ENCODE data around the gene MPIG6B.
A peak's percentile ranks its signal among the peaks of the same experiment; 100 is the strongest.

Gene MPIG6B

DNA sequence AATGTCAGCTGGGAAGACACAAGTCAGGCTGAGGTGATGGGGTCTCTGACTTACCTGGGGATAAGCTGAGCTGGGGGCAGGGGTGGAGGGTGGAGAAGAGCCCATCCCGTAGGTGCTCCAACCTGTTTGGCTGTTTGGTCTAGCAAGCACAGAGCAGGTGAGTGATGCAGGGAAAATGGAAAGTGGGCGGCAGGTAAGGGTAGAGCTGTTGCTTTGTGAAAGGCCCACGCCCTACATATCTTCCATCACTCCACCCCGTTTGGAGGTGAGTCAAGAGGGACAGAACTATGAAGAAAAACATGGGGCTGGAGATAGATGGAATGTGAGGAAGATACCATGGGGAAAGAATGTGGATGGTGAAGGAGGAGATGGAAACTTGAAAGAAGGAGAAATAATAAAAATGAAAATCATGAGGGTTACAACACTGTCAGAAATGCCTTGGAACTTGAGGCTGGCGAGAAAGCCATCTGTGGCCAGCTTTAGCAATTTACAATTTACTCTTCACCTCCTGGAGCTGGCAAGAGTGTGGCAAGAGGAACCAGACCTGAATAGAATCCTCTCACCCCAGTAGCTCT, 2.9 kb upstream of the MPIG6B start:
- no peak for DNase-seq (ENCODE audit: low read depth, low spot score)

DNA sequence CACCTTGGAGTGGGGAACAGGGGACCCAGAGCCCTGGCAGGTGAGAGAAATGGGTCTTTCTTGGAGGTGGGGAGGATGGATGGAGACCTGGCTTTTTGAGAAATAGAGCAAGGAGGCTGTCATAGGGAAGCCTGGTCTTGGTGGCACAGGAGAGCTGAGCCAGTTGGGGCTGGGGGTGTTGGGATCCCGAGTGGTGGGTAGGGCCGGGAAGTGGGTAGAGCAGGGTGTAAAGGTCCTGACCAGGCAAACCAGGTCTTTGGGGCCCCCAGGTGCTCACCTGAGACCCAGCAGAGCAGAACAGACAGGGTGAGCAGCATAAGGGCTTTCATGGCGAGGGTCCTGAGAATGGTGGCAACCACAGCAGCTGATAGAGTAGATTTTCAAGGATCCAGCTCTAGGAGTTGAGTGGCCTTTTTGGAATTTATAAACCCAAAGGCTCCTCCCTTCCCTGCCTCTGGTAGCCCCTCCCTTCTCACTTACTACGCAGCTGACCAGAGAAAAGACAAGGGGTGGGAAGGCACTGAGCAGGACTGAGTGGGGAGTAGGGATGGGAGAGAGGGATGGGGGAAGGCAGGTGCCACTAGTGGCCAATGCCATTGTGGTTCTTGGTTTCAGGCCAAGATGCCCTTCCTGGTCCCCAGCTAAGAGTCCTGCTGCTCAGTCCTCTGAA, 1.7 kb upstream of the MPIG6B start, which contains the start of gene LY6G6C:
Gene LY6G6C, minus strand, starts transcription at position 396 of the 670 bp plus-strand sequence. Its CDS starts 67 bp downstream, at position 329.
- DNase-seq (ENCODE audit: low read depth, low spot score), result no peak

DNA sequence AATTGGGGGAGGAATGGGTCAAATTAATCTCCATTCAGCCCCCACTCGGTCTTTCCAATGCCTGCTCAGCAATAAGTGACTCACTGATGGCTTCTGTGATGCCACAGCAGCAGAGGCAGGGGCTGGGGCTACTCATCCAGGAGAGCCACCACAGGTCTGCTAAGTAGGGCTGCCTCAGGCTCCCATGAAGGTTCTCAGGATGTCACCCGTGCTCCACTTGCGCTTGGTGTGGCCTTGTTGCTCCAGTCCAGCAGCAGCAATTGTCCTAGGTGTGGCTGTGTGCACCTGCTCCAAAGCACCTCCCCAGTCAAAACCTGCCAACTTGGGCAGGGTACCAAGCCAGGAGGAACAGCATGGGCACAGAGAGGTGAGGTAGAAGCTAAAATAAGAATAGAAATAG, 1.0 kb upstream of the MPIG6B start:
- DNase-seq (ENCODE audit: low read depth, low spot score), result no peak

DNA sequence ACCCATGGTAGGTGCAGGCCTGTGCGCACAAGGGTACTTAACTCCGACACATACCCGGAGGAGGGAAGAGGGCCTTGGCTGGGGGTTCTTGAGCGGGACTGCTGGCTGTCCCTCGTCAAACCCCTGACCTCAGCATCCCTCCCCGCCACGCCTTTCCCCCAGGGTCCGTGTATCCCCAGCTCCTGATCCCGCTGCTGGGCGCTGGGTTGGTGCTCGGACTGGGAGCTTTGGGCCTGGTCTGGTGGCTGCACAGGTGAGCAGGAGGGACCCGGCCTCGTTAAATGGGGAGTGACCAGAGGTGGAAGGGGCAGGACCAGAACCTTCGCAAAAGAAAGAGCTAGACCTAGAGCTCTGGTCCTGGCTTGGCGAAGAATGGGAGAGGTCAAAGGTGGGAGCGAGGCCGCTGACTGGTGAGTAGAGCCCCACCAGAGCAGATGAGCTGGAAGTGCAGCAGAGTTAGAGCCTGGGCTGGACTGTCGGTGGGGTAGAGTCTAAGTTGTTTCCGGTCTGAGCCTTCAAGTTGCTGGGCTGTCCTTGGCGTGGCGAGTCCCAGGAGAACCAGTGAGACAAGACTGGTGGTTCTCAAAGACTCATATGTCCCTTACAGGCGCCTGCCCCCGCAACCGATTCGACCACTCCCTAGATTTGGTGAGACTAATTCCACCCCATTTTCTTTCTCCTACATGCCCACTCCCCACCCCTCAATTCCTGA, 963 bp downstream of the MPIG6B start:
- DNase-seq (ENCODE audit: low read depth, low spot score), result no peak

DNA sequence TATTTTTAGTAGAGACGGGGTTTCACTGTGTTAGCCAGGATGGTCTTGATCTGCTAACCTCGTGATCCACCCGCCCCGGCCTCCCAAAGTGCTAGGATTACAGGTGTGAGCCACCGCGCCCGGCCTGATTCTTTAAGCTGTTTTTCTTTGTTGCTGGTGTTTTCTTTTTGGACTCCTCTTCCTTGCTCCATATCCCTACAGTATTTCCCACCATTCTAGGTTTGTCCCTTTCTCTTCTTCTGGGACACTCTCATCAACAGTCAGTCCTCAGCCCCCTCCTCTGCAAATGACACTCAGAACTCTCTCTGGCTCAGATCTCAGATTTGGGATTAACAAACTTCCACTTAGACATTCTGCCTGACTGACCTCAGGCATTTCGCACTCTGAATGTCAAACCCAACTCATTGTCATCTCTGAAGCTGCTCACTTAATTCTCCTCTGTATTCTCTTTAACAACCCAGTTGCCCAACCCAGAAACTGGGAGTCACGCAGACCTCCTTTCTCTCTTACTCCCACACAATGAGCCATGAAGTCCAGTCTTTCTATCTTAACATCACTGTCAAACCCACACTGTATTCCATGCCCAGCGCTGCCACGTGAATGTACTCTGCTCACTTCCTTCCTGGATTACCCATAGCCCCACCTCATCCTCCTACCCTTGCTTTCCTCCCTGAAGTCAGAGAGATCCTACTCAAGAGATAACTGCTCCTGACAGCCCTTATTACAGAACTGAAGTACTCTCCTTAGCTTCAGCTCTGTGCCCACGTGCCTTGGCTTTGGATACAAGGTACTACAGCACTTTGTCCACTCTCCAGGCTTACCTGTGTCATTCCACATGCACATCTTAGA, 2.6 kb downstream of the MPIG6B start:
- no peak for DNase-seq (ENCODE audit: low read depth, low spot score)

DNA sequence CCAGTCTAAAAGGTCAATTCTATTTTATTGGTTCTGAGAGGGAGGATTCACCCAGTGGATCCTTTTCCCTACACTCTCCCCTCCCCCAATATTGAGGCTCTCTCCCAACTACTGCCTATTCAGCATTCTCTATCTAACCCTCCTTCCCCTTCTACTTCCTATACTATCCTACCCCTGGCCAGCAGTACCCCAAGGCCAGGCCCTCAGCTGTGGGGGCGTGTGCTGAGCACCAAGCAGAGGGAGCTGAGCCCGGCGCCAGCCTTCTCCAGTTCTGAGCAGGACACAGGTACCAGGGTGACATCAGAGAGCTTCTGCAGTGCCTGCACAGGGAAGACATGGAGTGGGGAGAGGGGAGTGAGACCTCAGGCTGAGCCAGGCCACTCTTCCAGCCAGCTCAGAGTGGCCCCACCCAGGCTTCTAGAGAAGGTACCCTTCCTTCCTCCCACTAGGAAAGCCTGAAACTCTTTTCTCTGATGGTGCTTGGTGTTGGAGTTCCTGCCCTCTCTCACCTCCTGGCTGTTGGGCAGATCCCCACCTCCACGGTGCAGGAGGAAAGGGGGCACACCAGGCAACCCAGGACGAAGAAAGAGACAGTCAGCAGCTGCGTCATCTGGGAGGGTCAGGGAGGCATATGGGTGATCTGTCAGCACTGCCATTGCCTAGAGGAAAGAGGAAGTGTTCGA, 4.0 kb downstream of the MPIG6B start:
- DNase-seq (ENCODE audit: low read depth, low spot score), result no peak

DNA sequence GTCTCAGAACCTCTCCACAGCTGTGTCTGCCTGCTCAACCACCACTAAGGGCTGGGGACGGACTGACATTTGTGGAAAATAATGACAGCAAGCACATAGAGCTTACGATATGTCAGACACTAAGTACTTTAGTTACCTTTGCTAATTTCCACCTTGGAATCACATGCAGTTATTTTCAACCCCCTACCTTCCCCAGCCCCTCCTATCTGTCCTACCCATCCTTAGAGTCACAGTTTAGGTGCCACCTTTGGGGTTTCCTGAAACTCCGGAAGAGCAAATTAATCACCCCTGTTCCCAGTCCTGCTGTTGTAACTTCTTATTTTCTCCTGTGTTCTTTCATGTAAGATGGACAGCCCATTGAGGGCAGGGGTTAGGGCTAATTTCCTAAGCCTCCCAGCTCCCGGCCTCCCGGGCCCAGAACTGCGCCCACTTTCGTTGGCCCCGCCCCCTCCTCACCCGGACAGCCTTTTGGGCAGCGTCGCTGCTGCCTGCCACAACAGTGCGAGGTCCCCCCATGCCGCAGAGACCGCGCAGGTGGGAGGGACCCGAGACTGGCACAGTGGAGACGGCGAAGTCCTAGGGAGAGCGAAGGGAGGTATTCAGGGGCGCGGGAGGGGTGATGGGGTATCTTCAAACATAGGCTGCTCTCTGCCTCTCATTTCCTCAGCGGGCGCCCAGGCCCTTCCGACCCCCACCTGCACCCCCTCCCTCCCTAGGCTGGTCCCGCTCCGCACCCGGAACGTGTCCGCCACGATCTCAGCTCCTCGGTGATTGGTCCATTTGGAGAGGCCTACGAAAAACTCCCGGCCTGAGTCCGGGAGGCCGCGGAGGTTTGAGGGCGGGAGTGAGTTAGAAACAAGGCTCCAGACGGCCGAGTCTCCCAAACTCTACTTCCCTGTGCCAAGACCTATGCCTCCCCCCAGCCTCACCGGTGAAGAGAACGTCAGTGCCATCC, 4.8 kb downstream of the MPIG6B start:
- DNase-seq (ENCODE audit: low read depth, low spot score), result no peak

DNA sequence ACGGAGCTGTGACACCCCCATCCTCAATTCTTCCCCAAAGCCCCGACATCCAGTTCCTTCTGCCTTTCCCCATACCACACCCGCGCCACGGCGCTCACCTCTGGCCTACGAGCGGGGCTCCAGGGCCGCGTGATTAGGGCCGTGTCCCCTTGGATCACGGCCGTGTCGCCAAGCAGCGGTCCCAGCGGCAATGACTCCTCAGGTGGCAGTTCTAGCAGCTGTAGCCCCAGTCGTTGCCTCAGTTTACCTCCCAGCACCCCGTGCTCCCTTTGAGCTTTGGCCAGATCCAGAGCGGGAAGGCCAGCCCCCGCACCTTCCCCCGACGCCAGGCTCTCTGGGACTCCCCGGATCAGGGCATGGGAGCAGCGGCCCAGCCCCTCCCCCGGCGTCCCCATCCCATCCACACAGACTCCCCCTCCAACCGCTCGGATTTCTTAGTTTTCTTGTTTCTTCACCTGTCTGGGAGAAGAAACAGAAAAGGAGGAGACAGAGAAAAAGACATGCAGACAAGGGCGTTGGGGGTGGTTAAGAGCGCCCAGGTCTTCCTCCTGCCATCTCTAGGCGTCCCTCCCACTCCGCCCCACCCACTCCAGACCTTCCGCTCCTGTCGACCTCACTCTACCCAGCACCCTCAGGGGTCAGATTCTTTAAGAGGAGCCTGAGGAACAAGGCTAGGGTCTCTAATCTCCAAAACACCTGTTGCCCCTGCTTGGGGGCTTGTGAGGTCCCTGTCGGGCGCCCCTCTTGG, 5.8 kb downstream of the MPIG6B start, which contains the start of gene DDAH2:
Gene DDAH2, minus strand, starts transcription at position 533 of the 748 bp plus-strand sequence. Its CDS starts 138 bp downstream, at position 395.
- no peak for DNase-seq (ENCODE audit: low read depth, low spot score)

DNA sequence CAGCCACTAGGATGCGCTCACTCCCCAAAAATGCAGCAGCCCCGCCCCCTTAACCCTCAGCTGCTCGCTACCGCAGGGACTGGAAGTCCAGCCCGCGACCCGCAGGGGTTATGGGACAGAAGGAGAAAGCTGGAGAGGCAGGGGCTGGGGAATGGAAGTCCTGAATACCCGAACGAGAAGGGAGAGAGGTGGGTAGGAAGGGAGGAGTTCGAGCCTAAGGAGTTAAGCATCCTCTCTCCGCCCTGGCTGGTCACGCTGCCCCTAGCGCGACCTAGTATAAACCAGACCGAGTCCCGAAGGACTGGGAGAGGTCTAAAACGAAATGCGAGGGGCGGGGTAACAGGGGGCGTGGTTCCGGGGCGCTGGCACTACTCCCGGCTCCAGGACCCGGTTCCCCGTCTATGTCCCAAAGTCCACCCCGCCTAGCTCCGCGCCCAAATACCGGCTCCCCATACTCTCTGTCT, 6.4 kb downstream of the MPIG6B start:
- peak; percentile 95 for DNase-seq (ENCODE audit: low read depth, low spot score)

DNA sequence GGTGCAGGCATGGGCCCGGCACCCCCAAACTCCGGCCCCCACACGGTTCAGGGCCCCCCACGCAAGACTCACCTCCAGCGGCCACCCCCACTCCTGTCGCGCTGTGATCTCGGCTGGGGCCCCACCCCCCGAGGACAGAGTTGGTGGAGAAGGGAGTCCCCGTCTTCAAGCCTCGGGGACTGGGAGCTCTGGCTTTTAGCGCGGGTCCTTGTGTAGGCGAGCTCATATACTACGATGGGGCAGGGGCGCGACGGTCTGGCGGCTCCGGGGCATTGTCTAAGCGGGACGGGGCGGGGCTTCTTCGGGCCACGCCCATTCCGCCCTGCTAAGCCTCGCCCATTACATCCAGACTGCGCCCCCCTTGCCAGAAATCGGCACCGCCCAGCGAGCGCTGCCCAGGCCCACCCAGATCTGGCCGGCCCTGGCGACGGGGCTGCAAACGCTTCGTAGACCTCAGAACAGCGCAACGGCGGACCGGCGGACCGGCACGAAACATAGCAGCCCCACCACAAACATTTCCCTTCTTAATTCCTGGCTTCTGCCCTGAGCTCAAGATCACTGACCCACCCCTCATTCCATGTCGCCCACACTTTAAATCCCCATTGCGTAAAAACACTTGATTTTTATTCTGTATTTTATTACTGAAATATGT, 6.9 kb downstream of the MPIG6B start:
- peak; percentile 99 for DNase-seq (ENCODE audit: low read depth, low spot score)

DNA sequence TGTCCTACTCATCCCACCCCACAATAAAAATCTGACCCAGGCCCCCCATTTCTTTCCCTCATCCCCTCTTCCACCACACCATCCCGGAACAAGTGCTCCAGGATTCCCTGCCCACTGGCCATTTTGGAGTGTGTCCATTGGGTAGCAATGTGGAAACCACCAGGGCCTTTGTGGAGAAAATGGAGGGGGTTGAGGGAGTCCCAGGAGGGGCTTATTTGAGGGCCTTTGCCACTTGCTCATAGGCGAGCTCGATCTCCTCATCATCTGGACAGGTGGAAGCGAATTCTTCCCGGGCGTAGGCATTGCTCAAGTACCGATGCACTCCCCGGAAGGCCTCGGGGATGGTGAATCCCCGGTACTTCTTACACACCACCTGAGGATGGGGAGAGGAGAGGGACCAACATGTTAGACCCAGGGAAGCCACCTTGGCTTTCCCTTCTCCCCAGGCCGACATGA, 7.5 kb downstream of the MPIG6B start:
- DNase-seq (ENCODE audit: low read depth, low spot score), result peak; percentile 20

DNA sequence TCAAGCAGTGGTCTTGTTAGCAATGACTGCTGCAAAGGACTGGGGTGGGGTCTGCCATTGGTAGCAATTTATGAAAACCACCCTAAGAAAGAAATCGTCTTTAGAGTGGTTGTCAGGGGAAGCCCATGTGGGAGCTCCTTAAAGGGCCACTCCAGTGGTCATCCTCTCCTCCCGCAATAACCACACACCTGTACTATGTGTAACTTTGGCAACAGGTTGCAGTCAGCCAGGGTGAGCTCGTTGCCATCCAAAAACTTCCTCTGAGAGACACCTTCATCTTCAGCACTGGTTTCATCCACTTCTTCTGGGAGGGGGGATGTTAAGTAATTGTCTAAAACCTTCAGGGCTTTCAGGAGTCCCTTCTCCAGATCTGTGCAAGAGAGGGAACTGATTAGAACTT, 8.9 kb downstream of the MPIG6B start:
- no peak for DNase-seq (ENCODE audit: low read depth, low spot score)

DNA sequence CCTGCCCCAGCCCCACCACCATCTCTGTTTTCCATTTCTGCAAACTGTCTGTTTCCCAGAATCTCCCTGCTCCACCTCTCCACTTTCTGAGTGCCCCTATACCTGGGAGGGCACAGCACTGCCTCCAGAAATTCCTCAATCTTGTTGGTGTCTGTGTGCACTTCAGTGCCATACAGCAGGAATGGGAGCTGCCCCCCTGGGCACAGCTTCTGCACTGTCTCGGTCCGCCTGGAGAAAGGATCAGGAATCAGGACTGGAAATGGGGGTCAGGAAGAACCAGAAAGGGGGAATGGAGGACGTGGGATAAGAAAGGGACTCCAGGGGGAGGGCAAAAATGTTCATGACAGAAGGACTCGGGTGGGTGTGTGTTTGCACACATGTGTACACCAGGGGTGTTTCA, 10.6 kb downstream of the MPIG6B start:
- DNase-seq (ENCODE audit: low read depth, low spot score), result no peak

DNA sequence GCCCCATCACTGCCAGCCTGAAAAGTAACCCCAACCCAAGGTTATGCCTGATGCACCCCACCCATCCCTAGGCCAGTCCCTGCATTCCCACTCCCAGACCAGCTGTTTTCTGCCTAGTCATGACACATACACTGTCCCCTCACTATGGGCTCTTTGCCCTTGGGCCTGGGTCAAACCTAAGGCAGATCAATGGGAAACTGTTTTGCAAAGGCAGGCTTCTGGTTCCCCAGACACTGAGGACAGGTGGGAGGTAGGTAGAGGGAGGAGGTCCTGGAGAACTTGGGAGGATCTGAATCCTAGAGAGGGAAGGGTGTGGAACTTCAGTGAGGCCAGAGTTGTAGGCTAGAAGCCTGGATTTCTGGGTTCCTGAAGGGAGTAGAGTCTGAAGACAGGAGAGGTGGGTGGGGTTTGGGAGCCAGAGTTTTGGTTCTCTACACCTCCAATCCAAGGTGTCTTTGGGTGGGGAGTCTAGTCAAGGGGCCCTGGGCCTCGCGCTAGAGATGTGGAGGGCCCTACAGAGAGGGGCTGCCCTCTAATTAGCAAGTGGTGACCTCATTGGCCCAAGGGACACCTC, 11.2 kb downstream of the MPIG6B start:
- no peak for DNase-seq (ENCODE audit: low read depth, low spot score)

DNA sequence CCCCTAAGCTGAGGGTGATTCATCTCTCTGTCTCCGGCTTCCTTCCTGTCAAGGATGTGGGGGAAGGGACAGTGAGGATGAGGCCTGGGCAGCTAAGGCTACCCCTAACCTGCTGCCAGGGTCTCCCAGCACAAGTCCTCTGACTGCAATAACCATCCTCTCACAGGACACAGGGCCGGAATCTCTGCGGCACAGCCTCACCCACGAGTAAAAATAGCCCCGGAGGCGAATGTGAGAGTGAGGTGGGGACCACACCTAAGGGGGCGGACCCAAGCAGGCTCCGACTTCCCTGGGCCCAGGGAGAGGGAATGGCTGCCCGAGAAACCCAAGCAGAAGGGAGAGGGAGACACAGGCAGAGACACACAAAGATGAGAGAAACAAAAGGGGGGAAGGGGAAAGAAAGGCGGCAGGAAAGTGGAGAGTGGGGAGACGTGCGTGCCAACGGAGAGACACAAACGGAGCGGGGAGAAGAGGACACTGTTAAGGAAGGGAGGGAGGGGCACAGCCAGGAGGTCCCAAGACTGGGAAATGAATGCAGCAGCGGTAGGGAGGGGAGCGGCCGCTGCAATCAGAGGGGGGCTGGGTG, 11.7 kb downstream of the MPIG6B start:
- DNase-seq (ENCODE audit: low read depth, low spot score), result peak; percentile 75

DNA sequence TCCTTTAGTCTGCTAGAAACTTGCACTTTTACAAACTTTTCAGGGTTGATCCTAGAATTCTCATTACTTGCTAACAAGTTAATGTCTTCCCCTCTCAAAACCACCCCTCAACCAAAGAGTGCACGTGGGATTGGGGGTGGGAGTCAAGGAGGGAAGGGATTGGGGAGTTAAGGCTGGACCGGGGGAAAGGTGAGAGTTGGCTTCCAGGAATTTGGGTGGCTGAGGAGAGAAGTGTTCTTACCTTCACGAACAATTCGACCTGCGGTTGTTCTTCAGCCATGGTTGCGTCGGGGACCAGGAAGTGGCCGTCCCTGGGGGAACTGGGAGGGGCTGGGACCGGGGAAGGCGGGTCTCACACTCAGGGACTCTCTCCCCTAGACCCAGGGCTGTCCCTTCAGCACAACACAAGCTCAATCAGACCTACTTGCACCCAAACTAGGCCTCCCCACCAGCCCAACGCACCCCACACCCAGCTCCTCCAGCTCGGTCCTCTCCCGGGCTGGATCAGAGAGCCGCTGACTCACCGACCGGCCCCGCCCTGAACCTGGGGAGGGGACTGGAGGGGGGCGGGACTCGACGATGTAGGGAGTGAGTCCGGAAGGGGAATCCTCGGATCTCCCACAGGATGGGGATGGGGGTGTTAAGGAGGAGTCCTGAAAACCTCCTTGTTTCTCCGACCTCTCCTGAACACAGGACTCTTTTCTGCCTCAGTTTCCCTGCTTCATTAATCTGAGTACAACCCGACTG, 13.0 kb downstream of the MPIG6B start, which contains the start of gene CLIC1:
Gene CLIC1, minus strand, starts transcription at position 510 of the 747 bp plus-strand sequence. Its CDS starts 230 bp downstream, at position 280.
- DNase-seq (ENCODE audit: low read depth, low spot score), result peak; percentile 77

DNA sequence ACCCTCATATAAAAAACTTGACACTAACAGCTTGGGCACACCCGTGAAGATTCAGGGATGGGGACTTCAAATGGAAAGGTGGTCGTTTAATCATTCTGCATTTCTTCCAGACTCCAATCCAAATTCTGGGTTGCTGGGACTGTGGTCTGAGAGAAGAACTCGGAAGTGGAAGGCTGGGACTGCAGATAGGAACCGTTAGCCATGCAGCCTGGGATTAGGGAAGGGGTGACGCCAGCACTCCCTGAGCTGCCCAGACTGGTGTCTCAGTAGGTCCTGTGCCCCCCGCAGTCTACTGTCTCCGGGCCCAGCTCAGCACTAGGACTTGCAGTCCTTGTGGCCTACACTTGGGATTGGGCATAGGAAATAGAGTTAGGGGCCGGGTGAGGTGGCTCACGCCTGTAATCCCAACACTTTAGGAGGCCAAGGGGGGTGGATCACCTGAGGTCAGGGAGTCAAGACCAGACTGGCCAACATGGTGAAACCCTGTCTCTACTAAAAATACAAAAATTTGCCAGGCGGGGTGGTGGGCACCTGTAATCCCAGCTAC, 13.7 kb downstream of the MPIG6B start:
- peak; percentile 10 for DNase-seq (ENCODE audit: low read depth, low spot score)
